Activated T-helper 9 cell treated with anti-CD3 and anti-CD28 coated beads, Interleukin-2, amount 50 U/mL, for 16 hours (primary cell): ENCODE measurements around the gene NUAK1.

ENCODE experiments used
- DNase-seq: peaks from one replicate; pipeline ENCODE4 v3.0.0-alpha.2; 2020; ENCODE audit warnings: low read depth

The NUAK1 gene

GRCh38 chr12:106082216-106083175 lies 56.3 kb downstream of the NUAK1 start:
- no peak for DNase-seq

DNA sequence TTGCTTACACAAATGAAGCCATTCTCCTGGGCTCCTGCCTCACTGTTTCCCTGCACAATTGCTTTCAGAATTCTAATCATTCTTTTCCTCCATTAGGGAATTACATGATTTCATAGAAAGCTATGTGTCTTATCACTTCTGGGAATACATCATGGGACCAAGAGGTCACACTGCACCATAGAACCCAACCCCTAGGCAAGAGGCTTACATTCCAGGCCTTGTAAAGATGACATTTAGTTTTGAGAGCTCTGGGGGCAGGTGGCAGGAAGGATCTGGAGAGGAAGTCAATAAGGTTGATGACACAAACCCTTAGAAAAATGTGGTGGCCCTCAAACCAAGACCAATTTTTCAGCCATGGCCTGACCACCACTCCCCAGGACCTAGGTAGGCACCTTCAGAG lies 57.1 kb downstream of the NUAK1 start:
- DNase-seq, result no peak

DNA sequence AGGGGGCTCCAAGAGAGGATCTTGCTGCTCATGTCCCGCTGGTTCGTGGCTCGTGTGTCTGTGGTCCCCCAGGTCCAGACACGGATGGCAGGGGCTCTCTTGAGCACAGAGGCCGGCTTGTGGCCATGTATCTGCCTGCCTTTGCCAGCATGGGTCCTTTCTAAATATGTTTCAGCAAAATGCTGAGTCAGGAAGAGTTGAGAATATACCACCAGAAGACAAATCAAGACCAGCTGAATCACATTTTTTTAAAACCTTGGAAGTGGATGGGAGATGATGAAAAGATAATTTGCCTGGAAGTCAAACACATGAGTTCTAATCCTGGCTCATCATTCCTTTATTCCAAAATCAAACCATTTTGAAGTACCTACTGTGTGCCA lies 58.0 kb downstream of the NUAK1 start:
- DNase-seq, result no peak

DNA sequence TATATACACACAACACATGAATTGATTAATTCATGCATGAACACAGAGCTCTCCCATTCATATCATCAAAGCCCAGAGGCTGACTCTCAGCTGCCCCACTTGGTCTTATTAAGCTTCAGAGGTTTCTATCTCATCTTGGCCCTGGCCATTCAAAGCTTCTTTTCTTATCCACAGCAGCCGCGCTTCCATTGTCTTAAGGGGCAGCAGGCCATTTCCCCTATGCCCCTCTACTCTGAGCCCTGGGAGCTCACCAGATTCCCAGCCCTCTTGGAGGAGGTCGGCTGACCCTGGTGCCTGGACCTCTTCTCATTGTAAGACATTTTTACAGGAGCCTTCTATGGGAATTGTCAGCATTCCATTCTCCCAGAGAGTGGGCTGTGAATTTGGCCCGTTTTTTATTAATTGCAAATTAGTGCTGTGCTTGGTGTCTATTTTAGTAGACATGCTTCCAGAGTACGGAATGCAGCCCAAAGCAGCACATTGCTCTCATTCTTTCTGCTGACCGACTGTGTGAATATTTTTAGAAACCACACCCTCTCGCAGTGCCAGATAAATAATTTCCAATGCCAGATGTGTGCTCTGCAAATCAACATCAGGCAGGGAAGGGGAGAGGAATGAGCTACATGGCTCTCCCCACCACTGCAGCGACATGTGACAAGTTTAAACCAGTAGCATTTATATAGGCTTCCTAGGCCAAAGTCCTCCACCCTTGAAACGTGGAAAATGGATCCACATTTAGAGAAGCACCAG lies 58.5 kb downstream of the NUAK1 start:
- no peak for DNase-seq

GRCh38 chr12:106079148-106079738 lies 59.5 kb downstream of the NUAK1 start:
- DNase-seq, result no peak

GRCh38 chr12:106078358-106079010 lies 60.3 kb downstream of the NUAK1 start:
- no peak for DNase-seq

GRCh38 chr12:106074706-106075392 lies 63.9 kb downstream of the NUAK1 start:
- no peak for DNase-seq

GRCh38 chr12:106074361-106074705 lies 64.4 kb downstream of the NUAK1 start:
- no peak for DNase-seq

- DNase-seq, result no peak
Observed at GRCh38 chr12:106073179-106073578, 65.6 kb downstream of the NUAK1 start.

GRCh38 chr12:106072751-106073150 lies 66.0 kb downstream of the NUAK1 start:
- no peak for DNase-seq

DNA sequence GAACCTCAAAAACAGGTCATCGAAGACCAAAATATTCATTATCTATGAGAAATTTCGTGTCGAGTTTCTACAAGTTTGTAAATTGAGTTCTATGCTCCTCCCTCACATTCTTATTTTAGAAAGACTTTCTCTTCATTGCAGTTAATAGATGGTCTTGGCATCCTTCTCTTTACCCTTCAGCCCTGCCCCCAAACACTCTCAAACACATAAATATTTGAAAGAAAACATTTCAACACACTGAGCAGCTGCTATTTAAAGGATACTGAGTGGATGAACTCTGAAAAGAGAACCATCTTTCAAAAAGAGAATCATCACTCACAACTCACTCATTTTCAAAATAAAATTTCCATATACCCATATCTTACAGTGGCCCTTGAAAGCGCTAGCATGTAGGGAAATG lies 67.1 kb downstream of the NUAK1 start:
- DNase-seq, result no peak

DNA sequence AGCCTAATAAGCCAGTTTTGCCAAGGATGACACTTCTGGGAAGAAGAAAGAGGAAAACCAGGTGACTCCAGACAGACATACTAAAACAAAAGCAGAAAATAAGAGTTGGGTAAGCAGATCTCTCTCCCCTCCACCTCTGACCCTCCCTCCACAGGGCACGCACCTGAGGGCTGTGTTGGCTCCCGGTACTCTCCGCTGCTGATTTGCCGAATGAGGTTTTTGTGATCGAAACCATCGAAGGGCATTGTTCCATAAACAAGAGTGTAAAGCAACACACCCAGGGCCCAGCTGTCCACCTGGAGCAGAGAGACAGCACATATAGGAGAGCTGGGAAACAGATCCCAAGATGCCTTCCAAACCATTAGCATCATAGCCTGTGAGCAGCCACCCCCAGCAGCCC lies 68.1 kb downstream of the NUAK1 start:
- DNase-seq, result no peak

- no peak for DNase-seq
Observed at GRCh38 chr12:106070147-106070546, 68.6 kb downstream of the NUAK1 start.

- DNase-seq, result no peak
Observed at GRCh38 chr12:106068296-106068695, 70.5 kb downstream of the NUAK1 start.

DNA sequence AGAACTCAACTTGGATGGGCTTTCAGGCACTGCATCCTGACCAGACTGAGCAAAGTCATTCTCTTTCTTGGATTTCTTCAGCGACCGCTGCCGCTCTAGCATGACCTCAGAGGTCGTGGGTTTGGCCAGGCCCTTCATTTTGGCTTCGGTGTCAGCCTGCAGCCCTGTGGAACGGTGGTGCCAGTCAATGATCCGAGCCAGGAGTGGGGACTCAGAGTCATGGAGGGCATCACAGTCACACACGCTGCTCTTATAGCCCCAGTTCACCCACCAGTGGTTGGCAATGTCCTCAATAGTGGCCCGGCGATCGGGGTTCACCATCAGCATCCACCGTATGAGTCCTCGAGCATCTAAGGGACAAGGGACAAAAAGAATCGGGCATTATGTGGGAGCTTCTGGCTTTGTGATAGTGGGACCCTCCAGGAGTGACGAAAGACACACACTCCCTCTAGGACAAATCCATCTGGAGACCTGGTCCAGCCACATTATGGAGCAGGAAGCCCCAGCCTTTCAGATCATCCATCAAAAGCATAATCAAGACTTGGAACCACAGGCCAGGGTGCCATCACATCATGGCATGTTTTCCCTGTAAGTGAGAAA lies 71.0 kb downstream of the NUAK1 start:
- no peak for DNase-seq

GRCh38 chr12:106066726-106067325 lies 71.9 kb downstream of the NUAK1 start:
- no peak for DNase-seq

DNA sequence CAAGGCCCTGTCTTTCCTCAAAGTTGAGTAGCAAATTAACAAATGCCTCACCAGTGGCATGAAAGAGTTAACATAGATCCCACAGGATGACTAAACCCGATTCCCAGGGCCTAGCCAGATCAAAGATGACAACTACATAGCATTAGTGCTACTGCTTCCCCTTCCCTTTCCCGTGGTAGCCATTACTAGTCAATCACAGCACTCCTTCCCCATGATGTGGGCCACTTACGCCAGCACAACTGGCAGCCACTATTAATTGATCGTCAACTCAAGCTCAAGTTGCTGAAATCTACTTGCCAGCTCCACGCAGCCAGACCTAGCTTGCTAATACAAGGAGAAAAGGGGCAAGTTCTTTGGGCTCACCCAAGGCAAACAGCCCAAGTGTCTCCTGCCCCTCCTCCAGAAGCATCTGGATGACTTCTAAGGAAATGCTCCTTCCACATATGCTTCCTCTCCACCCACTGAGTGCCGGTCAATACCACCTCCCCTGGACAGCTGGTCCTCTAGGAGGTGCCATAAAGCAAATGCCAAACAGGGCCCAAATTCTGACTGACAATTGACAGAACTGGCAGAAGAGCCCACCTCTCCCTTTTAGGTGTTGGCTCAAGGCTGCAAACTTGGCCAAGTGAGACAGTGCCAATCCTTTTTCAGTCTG lies 72.6 kb downstream of the NUAK1 start:
- DNase-seq, result no peak

- no peak for DNase-seq
Observed at GRCh38 chr12:106065506-106065905, 73.2 kb downstream of the NUAK1 start.

GRCh38 chr12:106064721-106065021 lies 74.1 kb downstream of the NUAK1 start:
- no peak for DNase-seq

- no peak for DNase-seq
Observed at GRCh38 chr12:106063826-106064720, 74.7 kb downstream of the NUAK1 start.
